Measurements from ENCODE around the gene UQCRHL.
"Not testable (repeated sequence)": the region's sequence is repeated elsewhere in the genome, so short reads cannot be mapped to it uniquely, and the experiment has no call there.

UQCRHL gene

DNA sequence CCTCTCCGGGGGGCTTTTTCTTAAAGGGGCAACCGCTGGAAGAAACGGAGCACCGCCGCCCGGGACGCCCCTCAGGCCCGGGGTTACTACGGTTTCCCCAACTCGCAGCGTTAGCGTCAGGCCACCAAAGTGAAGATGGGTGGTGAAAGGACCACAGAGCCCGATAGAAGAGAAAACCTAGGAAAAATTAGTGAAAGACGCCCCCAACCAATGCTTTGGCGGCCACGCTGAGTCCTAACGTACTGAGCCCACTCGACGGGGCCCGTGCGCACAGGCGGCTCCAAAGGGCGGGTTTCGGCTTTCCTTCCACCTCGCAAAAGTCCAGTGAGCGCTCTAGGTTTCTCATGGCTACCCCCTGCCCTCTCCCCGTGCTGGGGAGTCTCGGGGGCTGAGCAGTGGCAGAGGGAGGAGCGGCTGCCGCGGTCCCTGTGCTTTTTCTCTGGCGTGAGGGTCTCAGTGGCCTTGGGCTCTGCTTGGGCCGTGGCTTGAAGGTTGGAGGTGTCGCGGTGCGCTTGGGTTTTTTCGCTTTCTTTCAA, 27.8 kb upstream of the UQCRHL start:
- no peak for DNase-seq (ENCODE audit: low spot score)

DNA sequence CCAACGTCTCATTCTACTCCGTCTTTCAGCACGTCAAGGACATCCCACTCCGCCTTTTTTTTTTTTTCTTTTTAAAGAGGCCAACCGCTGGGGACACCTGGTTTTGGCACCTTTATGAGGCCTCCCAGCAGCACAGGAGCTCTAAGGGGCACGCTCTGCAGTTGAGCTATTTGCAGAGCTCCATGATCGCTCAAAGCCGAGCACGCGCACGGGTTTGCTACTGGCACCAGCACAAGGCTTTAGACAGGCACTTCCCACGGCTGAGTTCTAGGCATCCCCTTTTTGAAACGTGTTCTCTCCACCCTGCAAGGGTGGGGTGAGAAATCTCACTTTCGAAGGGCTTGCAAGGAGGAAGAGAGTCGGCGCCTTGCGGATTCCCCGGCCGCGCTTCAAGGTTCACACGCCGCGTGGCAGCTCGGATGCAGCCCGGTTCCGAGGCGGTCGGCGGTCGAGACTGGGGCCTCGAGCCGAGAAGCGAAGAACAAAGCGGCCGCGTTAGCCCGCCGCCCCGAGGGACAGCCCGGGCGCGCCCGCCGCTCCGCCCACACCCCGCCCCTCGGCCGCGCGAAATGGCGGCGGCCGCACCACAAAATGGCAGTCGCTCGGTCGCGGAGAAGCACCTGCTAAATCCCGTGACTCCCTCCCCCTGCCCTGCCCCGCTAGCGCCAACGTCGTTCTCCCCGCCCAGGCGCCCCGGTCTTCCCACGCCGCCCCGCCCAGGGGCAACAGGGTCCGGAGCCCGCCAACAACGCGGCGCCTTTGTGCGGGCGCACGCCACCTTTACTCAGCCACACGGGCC, 27.2 kb upstream of the UQCRHL start:
- peak; percentile 78 for DNase-seq (ENCODE audit: low spot score)

DNA sequence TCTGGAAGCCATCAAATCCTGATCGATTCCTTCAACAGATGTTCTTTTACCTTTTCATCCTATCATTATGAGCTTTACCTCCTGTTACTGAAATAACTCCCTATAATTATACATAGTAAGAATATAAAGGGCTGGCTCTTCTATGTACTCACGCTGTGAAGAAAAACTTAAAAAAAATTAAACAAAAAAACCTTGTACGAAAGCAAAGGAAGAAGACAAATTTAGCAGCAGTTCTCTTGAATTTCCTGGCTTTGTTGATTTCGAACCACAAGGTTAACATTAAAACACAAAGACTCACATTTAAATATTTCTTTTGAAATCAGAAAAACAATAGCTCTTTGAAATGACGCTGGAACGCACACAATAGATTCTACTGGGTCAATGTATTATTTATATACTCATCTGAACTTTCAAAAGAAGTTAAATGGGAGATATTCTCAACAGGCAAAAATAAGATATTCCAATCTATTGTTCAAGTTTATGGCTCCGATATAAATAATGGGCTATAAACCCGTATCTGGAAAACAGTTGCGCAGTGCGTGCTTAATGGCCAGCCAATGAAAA, 26.5 kb upstream of the UQCRHL start:
- peak; percentile 84 for DNase-seq (ENCODE audit: low spot score)

DNA sequence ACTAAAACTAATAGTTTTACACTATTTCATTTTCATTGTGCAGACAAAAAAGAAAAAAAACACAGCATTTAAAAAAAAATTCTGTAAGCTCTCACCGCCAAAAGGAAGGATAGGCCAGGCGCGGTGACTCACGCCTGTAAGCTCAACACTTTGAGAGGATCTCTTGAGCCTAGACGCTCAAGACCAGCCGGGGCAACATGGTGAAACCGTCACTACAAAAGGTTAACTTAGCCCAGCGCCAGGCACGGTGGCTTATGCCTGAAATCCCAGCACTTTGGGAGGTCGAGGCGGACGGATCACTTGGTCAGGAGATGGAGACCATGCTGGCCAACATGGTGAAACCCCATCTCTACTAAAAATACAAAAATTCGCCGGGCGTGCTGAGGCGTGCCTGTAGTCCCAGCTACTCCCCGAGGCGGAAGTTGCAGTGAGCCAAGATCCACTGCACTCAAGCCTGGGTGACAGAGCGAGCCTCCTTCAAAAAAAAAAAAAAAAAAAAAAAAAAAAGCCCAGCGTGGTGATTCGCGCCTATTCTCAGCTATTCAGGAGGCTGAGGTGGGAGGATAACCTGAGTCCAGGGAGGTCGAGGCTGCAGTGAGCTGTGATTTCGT, 25.7 kb upstream of the UQCRHL start:
- DNase-seq (ENCODE audit: low spot score), result peak; percentile 49

DNA sequence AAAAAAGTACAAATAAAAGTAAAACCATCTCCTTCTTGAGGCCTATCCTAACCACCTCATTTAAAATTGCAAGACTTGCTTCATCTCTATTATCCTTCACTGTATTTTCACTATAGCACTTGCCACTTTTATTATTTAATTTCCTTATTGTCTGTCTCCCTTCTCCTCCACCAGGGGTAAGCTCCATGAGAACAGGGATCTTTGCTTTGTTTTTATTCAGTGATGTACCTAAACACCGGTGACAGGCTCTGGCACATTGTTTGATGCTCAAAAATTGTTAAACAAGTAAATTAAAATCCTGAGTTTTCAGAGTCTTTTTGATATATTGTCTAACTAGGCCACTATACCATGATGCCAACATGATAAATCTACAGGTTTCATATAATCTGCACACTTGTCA, 22.8 kb upstream of the UQCRHL start:
- no peak for DNase-seq (ENCODE audit: low spot score)

DNA sequence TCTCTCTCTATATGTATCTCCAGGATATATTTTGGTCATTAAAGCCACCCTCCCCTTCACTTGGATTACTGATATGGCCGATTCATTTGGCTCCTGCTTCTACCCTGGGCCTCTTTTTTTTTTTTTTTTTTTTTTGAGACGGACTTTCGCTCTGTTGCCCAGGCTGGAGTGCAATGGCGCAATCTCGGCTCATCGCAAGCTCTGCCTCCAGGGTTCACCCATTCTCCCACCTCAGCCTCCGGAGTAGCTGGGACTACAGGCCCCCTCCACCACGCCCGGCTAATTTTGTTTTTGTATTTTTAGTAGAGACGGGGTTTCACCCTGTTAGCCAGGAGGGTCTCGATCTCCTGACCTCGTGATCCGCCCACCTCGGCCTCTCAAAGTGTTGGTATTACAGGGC, 21.5 kb upstream of the UQCRHL start:
- DNase-seq (ENCODE audit: low spot score), result not testable (repeated sequence)

DNA sequence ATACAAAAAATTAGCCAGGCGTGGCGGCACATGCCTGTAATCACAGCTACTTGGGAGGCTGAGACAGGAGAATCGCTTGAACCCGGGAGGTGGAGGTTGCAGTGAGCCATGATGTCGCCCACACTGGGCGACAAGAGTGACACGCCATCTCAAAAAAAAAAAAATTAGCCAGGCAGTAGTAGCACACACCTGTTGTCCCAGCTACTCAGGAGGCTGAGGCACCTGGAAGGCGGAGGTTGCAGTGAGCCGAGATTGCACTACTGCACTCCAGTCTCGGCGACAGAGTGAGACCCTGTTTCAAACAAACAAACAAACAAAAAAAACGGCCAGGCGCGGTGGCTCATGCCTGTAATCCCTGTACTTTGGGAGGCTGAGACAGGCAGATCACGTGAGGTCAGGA, 20.1 kb upstream of the UQCRHL start:
- DNase-seq (ENCODE audit: low spot score), result not testable (repeated sequence)

DNA sequence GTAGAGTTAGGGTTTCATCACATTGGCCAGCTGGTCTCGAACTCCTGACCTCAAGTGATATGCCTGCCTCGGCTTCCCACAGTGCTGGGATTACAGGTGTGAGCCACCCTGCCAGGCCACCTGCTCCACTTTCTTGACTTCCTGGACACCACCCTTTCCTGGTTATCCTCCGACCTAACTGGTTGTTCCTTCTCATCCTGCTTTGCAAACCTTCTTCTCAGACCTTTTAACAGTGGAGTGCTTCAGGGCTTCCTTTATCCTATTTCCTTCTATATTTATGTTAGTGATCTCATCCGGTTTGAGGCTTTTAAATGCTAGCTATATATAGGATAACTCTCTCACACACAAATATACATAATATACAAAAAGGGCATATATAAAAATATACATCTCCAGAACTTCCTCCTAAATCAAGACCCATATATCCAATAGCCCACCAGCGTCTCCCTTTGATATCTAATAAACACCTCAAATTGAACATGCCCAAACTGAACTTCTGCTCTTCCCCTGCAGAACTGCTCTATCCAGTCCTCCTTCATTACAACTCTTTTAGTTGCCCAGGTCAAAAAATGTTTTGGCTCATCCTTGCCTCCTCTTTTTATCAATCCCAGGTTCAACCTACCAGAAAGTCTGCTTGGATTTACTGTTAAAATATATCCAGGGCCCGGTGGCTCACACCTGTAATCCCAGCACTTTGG, 19.5 kb upstream of the UQCRHL start:
- no peak for DNase-seq (ENCODE audit: low spot score)

DNA sequence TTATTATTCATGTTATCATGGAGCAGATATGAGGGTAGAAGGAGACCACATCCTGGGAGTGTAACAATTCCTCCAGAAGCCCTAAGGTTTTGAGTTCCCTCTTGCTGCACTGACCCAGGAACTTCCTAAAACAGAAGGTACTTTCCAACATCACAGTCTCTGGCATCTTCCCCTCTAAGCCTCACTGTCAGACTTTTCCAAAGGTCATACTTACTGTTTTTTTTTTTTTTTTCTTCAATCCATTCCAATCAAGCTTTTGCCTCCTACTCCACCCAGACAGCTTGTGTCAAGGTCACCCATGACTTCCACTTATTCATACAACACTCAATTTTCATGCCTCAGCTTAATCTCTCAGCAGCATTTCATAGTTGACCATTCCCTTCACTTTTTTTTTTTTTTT, 18.4 kb upstream of the UQCRHL start:
- DNase-seq (ENCODE audit: low spot score), result peak; percentile 27

DNA sequence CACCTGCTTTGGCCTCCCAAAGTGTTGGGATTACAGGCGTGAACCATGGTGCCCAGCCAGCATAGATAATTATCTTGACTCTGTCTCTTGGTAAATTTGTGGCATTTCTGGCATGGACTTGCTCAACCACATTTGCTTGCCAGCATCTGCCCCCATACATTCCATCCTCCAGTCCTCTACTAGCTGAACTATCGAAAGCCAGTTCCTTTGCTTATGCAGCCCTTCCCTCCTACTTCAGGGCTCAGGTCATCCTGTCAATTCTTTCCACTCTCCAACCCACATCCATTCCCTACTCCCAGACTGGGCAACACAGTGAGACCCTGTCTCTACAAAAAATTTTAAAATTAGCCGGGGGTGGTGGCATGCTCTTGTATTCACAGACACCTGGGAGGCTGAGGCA, 13.0 kb upstream of the UQCRHL start:
- no peak for DNase-seq (ENCODE audit: low spot score)

DNA sequence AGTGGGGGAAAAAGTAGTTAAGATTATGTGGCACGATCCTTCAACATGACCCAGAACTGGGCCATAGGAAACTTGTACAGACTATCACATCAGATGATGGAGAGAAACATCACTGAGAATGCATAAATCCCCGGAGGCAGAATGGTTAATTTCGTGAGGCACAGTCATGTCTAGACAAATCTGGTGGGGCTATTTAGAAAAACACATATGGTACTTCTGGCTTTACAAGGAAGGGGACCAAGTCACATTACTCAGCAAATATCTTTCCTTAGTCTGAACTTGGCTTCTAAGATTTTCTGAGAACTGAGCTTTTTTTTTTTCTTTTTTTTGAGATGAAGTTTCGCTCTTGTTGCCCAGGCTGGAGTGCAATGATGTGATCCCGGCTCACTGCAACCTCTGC, 9.2 kb upstream of the UQCRHL start:
- no peak for DNase-seq (ENCODE audit: low spot score)

DNA sequence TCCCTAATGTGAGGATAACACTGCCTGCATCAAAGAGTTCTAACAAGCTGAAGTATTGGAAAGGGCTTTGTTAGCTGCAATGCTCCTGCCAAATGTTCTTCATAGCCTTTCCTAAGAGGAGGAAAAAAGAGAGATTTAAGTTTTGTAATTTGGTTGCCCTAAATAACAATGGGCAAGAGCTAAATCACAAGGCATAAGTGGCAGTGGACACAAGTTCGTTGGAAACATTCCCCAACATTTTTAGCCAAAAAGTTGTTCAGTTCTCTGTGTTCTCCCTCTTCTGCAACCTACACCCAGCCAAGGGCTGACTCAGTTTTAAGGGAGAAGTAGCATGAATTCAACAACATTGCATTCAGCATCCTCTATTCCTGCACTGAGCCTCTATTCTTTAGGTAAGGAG, 2.6 kb upstream of the UQCRHL start:
- no peak for DNase-seq (ENCODE audit: low spot score)

DNA sequence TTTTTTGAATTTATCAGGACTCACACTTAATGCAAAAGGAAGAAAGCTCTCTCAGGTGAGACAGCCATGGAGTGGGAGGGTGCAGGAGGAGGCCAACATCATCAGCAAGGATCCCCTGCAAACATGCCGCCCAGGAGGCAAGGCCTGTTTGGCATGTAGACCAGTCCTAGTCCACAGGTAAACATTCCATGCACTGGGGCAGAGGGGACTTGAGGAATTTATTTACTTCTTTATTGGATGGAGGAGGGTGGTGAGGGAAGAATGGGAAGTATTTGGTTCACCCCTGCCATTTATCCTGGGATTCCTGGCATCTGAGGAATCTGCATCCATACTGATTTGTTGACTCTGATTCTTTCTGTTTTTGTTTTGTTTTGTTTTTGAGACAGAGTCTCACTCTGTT, 1.5 kb upstream of the UQCRHL start:
- no peak for DNase-seq (ENCODE audit: low spot score)

DNA sequence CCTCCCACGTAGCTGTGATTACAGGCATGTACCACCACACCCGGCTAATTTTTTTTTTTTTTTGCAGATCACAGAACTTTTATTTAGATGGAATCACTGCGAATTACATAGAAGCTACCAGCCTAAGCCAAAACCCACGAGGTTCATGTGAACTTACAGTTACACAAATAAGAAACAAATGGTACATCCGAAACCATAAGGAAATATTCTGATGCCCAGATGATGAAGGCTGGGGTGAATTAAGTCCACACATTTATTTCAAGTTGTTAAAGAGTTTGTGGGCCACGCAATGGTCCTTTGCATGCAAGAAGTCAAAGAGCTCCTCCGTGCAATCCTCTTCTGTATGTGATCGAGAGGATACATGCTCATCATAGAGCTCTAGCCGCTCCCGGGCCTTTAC, 328 bp downstream of the UQCRHL start:
- DNase-seq (ENCODE audit: low spot score), result no peak

DNA sequence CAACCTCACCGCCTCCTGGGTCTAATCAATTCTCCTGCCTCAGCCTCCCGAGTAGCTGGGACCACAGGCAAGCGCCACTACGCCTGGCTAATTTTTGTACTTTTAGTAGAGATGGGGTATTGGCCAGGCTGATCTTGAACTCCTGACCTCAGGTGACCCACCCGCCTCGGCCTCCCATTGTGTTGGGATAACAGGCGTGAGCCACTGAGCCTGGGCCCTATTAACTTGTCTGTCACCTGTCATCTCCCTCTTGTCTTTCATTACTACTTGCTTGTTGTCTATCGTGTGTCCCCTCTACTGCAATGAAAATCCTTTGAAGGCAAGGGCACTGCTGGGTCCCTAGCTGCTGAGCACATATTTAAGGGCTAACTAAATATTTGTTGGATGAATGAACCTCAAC, 3.4 kb downstream of the UQCRHL start:
- no peak for DNase-seq (ENCODE audit: low spot score)

DNA sequence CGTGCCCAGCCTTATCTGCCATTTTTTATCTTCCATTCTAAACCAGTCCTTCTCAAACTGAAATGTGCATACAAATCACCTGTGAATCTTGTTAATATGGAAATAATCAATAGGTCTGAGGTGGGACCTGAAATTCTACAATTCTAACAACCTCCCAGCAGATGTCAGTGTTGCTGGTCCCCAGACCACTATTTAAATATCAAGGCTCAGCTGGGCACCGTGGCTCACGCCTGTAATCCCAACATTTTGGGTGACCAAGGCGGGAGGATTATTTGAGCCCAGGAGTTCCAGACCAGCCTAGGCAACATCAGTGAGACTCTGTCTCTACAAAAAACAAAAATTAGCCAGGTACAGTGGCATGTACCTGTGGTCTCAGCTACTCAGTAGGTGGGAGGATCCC, 4.1 kb downstream of the UQCRHL start:
- no peak for DNase-seq (ENCODE audit: low spot score)

DNA sequence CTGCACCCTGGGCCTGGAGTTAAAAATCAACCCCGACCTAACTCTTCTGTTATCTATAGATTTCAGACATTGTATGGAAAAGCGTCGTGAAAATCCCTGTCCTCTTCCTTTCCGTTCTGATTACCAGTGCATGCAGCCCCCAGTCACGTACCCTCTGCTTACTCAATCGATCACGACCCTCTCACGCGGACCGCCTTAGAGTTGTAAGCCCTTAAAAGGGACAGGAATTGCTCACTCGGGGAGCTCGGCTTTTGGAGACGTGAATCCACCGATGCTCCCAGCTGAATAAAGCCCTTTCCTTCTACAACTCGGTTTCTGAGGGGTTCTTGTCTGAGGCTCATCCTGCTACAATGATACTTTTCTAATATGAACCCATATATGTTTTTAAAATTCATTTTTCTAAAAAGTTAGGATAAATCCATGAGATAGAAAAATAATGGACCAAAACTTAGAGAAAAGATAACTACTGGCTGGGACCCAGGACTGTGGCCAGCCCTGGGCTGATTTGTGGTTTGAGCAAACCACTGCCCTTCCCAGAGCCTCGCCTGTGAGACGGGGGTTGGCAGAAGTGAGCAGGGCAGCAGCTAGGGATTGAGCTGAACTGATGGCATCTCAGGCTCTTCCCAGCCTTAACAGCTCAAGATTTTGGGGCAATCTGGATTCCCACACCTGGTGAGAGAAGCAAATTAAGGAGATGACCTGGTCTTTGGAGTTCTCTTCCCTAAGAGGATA, 5.0 kb downstream of the UQCRHL start:
- no peak for DNase-seq (ENCODE audit: low spot score)

DNA sequence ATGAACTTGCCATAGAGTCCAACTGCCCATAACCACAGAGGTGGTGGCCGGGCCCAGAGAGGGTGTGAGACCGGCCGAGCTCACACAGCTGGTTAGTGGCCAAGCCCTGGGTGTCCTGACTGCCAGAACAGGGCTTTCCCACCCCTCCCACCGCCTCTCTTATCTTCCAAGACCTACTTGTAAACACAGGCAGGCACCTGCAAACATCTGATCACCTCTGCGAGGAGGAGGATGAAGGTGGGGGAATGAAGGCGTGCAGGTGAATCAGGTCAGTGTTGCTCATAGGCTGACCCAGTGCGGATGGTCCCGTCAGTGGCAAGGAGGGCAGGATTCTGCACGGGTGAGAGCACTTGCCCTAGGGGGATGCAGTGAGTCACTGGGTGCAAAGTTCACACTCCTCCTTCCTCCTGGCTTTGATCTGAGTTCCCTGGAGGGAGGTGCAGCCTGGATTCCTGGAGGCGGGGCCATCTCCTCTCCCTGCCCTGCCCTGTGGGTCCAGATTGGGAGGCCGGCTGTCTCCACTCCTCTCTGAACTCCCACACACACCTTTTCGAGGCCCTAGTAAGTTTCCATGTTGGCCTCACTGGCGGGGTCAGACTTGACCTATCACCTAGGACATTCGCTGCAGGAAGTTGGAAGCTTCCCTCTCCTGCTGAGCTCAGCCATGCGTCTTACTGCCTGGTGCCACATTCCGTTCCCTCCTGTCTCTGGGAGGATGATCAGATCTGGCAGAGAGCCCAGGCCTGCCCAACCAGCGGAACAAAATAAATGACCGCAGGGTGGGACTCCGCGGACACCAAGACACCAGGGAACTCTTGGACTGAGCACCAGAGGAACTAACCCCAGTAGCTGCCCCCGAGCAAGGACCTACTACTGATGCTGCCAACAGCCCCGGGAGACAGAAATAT, 7.3 kb downstream of the UQCRHL start:
- peak; percentile 58 for DNase-seq (ENCODE audit: low spot score)

DNA sequence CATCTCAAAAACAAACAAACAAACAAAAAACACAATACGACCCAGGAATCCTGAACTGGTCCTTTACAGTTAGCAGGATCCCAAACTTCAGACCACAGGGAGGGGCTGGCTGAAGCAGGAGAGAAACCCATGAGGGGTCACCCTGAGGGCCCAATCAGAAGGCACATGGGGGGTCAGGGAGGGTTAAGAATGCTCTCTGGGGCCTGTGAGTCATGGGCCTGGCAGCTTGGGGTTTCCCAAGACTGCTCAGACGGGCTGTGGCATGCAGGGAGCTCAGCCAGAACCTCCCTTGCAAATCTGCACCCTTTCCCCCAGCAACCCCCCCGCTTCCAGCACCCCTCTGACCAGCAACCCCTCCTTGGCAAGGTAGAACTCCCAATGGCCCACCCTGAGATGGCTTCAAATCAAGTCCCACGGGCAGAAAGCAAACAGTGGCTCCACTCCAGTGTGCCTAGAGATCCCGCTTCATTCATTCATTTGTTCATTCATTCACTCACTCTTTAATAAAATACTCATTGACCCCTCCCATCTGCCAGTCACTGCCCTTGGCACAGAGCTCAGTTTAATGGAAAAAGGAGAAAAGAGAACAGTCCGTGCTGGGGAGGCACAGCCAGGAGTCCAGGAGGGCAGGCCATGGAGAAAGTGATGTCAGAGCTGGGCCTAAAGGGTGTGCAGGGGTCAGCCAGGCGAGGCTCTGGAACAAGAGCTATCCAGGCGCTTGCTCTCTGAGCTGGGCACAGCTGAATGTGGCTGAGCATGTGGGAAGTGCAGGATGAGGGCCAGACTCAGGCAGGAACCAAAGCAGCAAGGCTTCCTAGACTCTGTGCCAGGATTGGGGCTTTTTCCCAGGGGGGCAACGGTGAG, 8.2 kb downstream of the UQCRHL start:
- DNase-seq (ENCODE audit: low spot score), result peak; percentile 98

Measured in hepatic stellate cell (primary cell).